ENCODE measurements around the gene IL1B.

IL1B gene

DNA sequence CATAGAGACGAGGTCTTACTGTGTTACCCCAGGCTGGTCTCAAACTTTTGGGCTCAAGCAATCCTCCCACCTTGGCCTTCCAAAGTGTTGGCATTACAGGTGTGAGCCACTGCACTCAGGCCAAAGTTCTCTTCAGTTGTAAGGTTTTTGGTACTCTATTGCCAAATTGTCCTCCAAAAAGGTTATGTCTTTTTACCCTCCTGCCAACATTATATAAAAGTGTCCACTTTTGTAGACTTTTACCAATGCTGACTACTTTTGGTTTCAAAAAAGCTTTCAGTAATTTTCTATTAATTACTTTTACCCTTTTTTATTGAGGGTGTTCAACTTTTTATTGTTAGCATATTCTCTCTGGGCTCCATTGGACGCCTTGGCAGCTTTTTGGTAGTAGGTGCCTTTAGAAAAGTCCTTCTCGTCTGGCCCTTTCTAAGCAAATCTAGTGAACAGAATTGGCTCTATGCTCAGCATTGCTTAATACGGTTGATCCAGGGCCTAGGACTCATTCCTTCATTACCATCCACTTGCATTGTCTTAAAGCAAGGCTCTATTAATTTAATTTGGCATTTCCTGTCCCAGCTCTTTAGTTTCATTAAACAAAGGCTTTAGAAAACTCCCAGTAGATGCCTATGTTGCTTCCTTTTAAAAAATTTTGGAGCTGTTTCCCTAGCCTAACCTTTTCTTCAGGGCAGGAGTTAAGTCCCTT is 35.5 kb downstream of the IL1B start:
- H3K4me3 ChIP-seq (ENCODE audit: low read depth, low read length), result no peak overlapping the region
- TF ChIP-seq, protein P1, sequence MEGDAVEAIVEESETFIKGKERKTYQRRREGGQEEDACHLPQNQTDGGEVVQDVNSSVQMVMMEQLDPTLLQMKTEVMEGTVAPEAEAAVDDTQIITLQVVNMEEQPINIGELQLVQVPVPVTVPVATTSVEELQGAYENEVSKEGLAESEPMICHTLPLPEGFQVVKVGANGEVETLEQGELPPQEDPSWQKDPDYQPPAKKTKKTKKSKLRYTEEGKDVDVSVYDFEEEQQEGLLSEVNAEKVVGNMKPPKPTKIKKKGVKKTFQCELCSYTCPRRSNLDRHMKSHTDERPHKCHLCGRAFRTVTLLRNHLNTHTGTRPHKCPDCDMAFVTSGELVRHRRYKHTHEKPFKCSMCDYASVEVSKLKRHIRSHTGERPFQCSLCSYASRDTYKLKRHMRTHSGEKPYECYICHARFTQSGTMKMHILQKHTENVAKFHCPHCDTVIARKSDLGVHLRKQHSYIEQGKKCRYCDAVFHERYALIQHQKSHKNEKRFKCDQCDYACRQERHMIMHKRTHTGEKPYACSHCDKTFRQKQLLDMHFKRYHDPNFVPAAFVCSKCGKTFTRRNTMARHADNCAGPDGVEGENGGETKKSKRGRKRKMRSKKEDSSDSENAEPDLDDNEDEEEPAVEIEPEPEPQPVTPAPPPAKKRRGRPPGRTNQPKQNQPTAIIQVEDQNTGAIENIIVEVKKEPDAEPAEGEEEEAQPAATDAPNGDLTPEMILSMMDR (IDR thresholded peaks at IDR 0.05; ENCODE audit: low read depth, low read length), result no peak

DNA sequence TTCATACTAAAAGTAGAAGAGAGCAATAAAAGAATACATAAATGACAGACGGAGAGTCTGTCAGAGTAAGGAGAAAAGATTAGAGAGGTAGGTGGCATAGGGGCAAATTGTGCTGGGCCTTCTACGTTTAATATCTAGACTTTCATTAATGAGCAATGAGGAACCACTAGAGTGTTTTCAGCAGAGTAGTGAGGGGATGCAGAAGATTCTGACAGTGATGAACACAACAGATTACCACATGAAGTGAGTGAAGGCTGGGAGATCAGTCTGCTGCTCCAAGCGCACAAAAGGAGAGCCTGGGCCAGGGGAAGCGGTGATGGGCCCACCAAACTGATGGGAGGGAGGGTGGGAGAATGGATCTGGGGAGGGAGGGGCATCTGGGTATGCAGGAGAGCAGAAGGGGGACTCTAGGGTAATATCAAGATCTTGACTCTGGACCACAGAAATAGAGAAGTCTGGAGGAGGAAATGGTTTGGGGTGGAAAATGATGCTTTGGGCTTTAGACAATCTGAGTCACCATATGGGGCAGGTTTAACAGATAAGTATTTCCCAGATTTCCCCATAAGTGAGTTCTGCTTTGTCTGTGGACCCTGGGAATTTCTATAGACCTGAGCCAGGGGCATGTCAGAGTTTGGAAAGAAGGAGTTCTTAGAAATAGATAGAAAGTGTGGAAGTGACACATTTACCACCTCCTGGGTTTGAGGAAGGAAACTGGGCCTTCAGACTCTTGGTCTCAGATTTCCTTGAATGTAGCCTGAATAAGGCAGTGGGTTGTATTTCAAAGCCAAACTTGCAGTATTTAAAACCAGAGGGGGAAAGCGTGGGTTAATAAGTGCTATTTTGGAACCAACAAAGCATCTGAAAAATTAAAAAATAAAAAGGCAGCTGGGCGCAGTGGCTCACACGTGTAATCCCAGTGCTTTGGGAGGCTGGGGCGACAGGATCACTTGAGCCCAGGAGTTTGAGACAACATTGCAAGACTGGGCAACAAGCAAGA is 37.3 kb downstream of the IL1B start:
- TF ChIP-seq, protein P1 (IDR thresholded peaks at IDR 0.05; ENCODE audit: low read depth, low read length), result no peak
- H3K4me3 ChIP-seq (ENCODE audit: low read depth, low read length), result no peak overlapping the region

DNA sequence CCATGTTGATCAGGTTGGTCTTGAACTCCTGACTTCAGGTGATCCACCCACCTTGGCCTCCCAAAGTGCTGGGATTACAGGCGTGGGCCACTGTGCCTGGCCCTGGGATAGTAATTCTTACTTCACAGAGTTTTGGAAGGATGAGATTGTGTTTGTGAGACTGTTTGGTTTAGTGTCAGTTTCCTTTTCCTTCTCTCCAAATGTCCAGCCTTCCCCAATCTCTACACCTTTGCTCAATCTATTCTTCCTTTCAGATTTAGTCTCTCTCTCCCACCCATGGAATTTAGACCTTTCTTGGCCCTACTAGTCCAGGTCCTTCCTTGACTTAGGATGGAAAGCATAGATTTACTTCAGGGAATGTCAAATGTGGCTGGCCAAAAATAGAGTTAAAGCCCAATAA is 40.1 kb downstream of the IL1B start:
- no peak overlapping the region for H3K4me3 ChIP-seq (ENCODE audit: low read depth, low read length)
- TF ChIP-seq, protein P1 (IDR thresholded peaks at IDR 0.05; ENCODE audit: low read depth, low read length), result no peak

DNA sequence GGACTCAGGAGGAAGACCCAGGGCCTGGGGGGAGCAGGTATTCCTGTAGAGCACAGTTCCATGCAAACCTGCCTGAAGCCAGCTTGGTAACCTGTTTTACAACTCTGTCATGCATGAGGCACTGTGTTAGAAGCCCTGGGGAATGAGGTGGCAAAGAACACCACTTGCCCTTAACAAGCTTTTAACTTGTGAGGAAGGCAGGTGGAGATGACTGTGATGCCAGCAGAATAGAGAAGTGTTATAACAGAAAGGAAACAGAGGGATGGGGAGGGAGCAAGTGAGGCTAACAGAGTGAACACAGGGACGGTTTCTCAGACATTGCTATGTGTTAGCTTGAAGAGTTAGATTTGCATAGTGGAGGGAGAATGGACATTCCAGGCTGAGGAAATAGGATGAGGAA is 40.8 kb downstream of the IL1B start:
- no peak overlapping the region for H3K4me3 ChIP-seq (ENCODE audit: low read depth, low read length)
- TF ChIP-seq, protein P1 (IDR thresholded peaks at IDR 0.05; ENCODE audit: low read depth, low read length), result no peak

DNA sequence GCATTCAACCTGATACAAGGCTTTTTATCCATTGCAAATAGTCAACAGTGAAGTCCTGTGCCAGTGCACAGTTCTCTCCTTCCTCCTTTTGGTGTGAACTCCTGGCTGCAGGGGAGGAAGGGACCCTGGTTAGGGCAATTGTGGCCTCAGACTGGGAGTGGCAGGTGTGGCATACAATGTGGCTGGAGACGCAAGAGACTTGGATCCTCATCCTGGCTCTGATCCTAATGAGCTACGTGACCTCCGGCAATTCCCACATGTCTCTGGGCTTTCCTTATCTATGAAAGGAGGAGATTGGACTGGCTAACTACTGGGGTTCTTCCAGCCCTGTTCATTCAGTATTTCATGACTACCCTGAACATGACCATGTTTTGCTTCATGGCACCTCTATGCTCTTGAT is 41.7 kb downstream of the IL1B start:
- no peak overlapping the region for H3K4me3 ChIP-seq (ENCODE audit: low read depth, low read length)
- TF ChIP-seq, protein P1 (IDR thresholded peaks at IDR 0.05; ENCODE audit: low read depth, low read length), result no peak

DNA sequence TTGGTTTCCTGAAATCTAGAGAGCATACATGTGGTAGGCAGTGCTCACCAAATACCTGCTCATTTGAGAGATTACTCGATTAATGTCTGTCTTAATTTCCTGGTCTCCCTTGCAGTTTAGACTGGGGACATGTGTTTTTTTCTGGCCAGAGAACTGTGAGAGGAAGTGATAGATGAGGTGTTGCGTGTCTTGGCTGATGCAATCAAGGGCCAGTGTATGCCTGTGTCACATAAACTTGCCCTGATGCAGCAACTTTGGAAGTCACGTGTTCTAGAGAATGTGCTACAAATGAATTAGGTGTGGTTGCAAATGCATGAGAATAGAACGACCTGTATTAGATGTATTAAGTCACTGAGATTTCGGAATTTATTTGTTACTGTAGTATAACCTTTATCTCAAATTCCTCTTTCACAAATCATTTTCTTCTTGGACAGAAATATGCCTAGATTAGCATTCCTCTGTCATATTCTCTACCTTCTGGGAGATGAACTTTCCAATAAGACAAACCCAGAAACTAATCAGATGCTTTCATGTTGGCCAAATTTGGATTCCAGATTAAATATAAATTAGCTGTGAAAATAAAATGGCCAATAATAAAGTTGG is 42.3 kb downstream of the IL1B start:
- H3K4me3 ChIP-seq (ENCODE audit: low read depth, low read length), result no peak overlapping the region
- TF ChIP-seq, protein P1 (IDR thresholded peaks at IDR 0.05; ENCODE audit: low read depth, low read length), result no peak
